Measurements from ENCODE around the gene TUBB1.

Gene TUBB1

DNA sequence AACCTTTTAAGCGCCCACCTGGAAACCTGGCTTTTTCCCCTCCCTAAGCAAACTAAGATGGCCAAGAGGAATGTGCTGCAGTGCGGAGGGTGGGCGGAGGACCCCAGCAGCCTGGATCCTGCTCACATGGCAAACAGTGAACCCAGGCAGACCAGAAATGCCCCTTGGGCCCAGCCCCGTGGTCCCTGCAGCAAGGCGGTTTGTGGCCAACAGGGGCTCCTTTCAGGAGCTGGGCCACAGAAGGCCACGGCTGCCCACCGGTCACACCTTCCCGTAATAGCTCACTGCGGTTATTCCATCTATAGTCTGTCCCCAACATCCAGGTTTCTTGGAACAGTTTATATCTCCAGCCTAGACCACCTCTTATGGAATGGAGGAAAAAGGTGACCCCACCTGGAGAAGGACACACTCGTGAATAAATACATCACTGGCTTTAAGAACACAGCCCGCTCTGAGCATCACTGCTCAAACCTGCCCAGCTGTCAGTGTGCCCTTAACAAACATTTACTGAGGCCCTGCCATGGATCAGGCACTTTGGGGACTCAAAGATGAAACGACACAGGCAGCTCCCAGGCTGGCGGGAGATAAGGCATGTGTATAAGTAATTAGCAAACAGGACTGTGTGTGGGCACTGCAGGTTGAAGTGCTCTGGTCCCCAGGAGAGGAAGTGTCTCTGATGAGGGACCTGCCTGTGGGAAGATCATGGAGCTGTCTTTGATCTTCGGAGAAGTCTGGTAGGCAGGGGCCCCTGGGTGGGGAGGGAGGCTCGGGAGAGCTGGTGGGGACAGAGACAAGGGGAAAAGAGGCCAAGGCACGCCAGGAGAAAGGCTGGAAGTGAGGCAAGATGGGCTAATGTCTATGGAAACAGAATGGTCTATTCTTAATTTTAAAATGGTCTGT, 3.2 kb upstream of the TUBB1 start:
- Mint-ChIP-seq H3K4me1 (peaks cover 43 to 64% of the 10 kb centered on the region in 2 donors), H3K36me3 (peaks cover 18 to 26% of the 10 kb centered on the region in 2 donors), H3K27ac (peak overlapping the region; percentile 67), H3K4me3 (peak overlapping the region; percentile 46 to 68), H3K27me3 (no peaks in the 10 kb centered on the region), H3K9me3 (no peaks in the 10 kb centered on the region)
- ATAC-seq (replicated peaks), result peak; percentile 34 to 44
- DNase-seq, result no peak

GRCh38 chr20:59016795-59017492, 2.3 kb upstream of the TUBB1 start:
- Mint-ChIP-seq H3K4me1 (peaks cover 40 to 57% of the 10 kb centered on the region in 2 donors), H3K27me3 (no peaks in the 10 kb centered on the region), H3K4me3 (peak overlapping the region in 1 of 2 donors; percentile 68), H3K36me3 (peaks cover 18 to 26% of the 10 kb centered on the region in 2 donors), H3K9me3 (no peaks in the 10 kb centered on the region), H3K27ac (peak overlapping the region; percentile 65)
- ATAC-seq (replicated peaks) (peak; percentile 66 to 69), DNase-seq (no peak)

DNA sequence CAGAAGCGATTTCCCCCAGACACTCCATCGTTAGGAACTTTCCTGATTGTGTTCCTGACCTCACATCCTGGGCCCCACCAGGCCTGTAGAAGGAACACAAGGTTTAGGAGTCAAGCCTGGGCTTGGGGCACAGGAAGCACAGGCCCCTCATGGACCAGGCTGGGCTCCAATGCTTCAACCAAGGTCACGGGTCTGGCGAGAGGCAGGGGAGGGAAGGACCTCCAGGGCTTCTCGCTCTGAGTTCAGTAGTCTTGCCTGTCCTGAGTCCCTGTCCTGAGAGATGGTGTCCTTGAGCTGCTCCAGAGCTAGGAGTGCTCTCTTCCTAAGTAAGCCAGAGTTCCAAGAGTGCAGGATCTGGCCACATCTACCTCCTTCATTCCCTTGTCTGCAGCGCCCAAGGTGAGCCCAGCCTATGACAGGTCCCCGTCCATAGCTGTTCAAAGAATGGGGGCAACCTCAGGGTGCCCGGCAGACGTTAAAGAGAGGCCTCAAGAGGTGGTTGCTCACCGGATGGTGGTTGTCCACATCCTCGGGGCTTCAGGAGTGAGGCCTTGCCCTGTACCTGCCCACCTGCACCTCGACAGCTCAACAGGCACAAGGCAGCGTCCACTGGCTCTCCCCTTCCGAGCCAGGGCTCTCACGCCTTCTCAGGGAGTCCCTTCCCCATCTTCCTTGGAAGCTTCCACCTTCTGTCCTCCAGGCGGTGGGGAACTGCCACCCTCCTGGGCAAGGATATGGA, 1.6 kb upstream of the TUBB1 start:
- H3K27me3 Mint-ChIP-seq, result no peaks in the 10 kb centered on the region
- peak overlapping the region; percentile 65 for H3K27ac Mint-ChIP-seq
- DNase-seq (no peak), ATAC-seq (replicated peaks) (peak; percentile 11 to 17)
- no peaks in the 10 kb centered on the region for H3K9me3 Mint-ChIP-seq
- no peak overlapping the region for H3K4me3 Mint-ChIP-seq
- peaks cover 41 to 53% of the 10 kb centered on the region in 2 donors for H3K4me1 Mint-ChIP-seq
- peaks cover 22 to 29% of the 10 kb centered on the region in 2 donors for H3K36me3 Mint-ChIP-seq

DNA sequence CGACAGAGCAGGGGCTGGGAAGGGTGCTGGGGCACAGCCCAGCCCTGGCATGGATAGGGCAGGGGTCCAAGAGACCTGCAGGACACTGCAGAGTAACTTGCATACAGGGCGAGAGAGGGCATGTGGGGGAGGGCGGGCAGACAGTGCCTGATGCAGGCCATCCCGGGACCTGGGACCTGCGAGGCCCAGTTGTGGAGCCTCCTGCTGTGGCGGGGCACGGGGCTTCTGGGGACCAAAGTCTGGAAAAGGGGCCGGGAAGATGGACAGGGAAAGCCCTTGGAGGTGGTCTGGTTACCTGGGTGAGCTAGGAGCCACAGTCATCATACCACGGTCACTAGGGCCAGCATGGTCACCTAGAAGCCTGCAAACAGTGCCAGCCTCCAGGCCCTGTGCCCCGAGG, 412 bp upstream of the TUBB1 start:
- Mint-ChIP-seq H3K27ac (no peak overlapping the region), H3K36me3 (peaks cover 25 to 31% of the 10 kb centered on the region in 2 donors), H3K27me3 (no peaks in the 10 kb centered on the region), H3K9me3 (no peaks in the 10 kb centered on the region), H3K4me3 (no peak overlapping the region), H3K4me1 (peaks cover 40 to 46% of the 10 kb centered on the region in 2 donors)
- DNase-seq (no peak), ATAC-seq (replicated peaks) (no peak)

- Mint-ChIP-seq H3K4me3 (no peak overlapping the region), H3K4me1 (peaks cover 31 to 48% of the 10 kb centered on the region in 2 donors), H3K36me3 (peaks cover 34 to 48% of the 10 kb centered on the region in 2 donors), H3K9me3 (no peaks in the 10 kb centered on the region), H3K27me3 (no peaks in the 10 kb centered on the region), H3K27ac (no peak overlapping the region)
- DNase-seq, result no peak
- ATAC-seq (replicated peaks), result no peak
Measured at GRCh38 chr20:59020938-59021551, 1.8 kb downstream of the TUBB1 start.

GRCh38 chr20:59022754-59023153, 3.5 kb downstream of the TUBB1 start:
- Mint-ChIP-seq H3K27ac (peak overlapping the region; percentile 26), H3K4me3 (no peak overlapping the region), H3K4me1 (peaks cover 22 to 45% of the 10 kb centered on the region in 2 donors), H3K27me3 (no peaks in the 10 kb centered on the region), H3K36me3 (peaks cover 41 to 62% of the 10 kb centered on the region in 2 donors), H3K9me3 (no peaks in the 10 kb centered on the region)
- no peak for ATAC-seq (replicated peaks)
- no peak for DNase-seq

- Mint-ChIP-seq H3K4me3 (no peak overlapping the region), H3K9me3 (no peaks in the 10 kb centered on the region), H3K36me3 (peaks cover 43 to 62% of the 10 kb centered on the region in 2 donors), H3K27ac (no peak overlapping the region), H3K27me3 (no peaks in the 10 kb centered on the region), H3K4me1 (peaks cover 21 to 43% of the 10 kb centered on the region in 2 donors)
- DNase-seq, result no peak
- ATAC-seq (replicated peaks), result no peak
Measured at GRCh38 chr20:59023616-59024015, 4.4 kb downstream of the TUBB1 start.

DNA sequence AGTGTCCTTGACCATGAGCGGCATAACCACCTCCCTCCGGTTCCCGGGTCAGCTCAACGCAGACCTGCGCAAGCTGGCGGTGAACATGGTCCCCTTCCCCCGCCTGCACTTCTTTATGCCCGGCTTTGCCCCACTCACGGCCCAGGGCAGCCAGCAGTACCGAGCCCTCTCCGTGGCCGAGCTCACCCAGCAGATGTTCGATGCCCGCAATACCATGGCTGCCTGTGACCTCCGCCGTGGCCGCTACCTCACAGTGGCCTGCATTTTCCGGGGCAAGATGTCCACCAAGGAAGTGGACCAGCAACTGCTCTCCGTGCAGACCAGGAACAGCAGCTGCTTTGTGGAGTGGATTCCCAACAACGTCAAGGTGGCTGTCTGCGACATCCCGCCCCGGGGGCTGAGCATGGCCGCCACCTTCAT, 4.9 kb downstream of the TUBB1 start:
- H3K27me3 Mint-ChIP-seq, result no peaks in the 10 kb centered on the region
- DNase-seq (no peak), ATAC-seq (replicated peaks) (no peak)
- no peak overlapping the region for H3K4me3 Mint-ChIP-seq
- peaks cover 41 to 63% of the 10 kb centered on the region in 2 donors for H3K36me3 Mint-ChIP-seq
- H3K4me1 Mint-ChIP-seq, result peaks cover 25 to 48% of the 10 kb centered on the region in 2 donors
- no peak overlapping the region for H3K27ac Mint-ChIP-seq
- H3K9me3 Mint-ChIP-seq, result no peaks in the 10 kb centered on the region

DNA sequence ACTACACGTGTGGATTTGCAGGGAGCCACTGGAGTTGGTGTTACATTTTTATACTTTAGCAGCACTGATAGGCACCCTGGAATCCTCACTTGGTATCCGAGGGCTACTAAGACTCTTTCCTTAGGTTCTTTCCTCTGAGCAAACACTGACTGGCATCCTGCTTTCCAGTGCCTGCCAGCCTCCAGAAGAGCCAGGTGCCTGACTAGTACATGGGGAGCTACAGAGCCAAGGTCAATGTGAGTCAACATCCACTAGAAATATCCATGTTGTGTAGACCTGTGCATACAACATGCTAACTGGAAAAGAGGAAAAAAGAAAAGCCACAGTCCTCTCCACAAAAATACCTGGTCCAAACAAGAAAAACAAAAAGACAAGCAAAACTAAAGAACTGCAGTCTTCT, 5.9 kb downstream of the TUBB1 start:
- peaks cover 24 to 55% of the 10 kb centered on the region in 2 donors for H3K4me1 Mint-ChIP-seq
- no peaks in the 10 kb centered on the region for H3K9me3 Mint-ChIP-seq
- H3K27me3 Mint-ChIP-seq, result no peaks in the 10 kb centered on the region
- no peak overlapping the region for H3K4me3 Mint-ChIP-seq
- peaks cover 40 to 67% of the 10 kb centered on the region in 2 donors for H3K36me3 Mint-ChIP-seq
- ATAC-seq (replicated peaks) (no peak), DNase-seq (no peak)
- H3K27ac Mint-ChIP-seq, result no peak overlapping the region

DNA sequence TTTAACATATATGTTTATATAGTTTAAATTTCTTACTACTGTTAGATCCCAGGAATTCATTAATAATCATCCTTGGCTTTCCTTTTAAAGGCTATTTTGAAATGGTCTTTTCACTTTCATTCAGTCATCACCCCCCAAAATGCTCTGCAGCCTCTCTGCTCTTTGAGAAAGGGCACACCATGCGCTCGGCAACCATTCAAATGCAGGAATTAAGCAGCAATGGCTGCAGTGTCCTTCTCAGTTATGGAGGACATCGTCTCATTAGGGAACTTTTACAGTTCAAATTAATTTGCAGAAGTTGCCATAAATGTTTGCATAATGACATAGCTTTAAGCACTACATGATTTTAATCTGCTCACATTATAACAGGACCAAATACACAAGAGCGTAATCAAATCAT, 6.3 kb downstream of the TUBB1 start:
- DNase-seq, result no peak
- H3K4me3 Mint-ChIP-seq, result no peak overlapping the region
- peaks cover 43 to 70% of the 10 kb centered on the region in 2 donors for H3K36me3 Mint-ChIP-seq
- H3K9me3 Mint-ChIP-seq, result no peaks in the 10 kb centered on the region
- H3K27me3 Mint-ChIP-seq, result no peaks in the 10 kb centered on the region
- H3K4me1 Mint-ChIP-seq, result peaks cover 27 to 59% of the 10 kb centered on the region in 2 donors
- peak overlapping the region; percentile 4 for H3K27ac Mint-ChIP-seq
- ATAC-seq (replicated peaks), result no peak

DNA sequence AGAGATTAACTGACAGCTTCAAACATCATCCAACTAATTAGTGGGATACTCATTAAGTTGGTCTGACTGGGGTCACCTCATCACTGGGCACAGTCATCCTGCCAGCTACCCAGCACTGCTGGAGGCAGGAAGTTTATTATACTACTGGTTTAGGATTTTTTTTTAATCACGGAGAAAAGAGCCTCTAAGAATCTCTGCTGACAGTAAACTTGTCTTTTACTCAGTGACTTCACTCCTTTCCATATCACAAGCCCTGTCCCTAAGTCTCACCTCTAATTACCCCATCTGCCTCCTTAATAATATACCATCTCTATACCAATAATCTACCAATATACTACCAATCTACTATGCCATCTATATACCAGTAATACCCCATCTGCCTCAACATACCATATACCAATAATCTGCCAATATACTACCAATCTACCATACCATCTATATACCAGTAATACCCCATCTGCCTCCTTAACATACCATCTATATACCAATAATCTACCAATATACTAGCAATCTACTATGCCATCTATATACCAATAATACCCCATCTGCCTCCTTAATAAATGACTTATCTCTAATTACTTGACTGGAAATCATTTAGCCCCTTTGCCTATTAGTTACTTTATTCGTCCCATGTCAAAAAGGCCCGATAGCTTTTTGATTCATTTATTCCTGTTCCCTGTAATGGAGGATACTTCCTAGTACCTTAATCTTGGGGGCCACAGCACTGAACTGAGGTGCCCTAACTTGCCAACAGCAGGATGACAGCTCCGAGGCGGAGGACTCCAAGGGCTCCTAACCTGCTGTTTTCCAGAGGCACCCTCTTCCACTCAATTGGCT, 7.9 kb downstream of the TUBB1 start:
- H3K4me3 Mint-ChIP-seq, result peak overlapping the region in 1 of 2 donors; percentile 28
- peaks cover 28 to 70% of the 10 kb centered on the region in 2 donors for H3K4me1 Mint-ChIP-seq
- H3K9me3 Mint-ChIP-seq, result no peaks in the 10 kb centered on the region
- peak overlapping the region; percentile 11 for H3K27ac Mint-ChIP-seq
- ATAC-seq (replicated peaks) (no peak), DNase-seq (no peak)
- no peaks in the 10 kb centered on the region for H3K27me3 Mint-ChIP-seq
- peaks cover 52 to 78% of the 10 kb centered on the region in 2 donors for H3K36me3 Mint-ChIP-seq

DNA sequence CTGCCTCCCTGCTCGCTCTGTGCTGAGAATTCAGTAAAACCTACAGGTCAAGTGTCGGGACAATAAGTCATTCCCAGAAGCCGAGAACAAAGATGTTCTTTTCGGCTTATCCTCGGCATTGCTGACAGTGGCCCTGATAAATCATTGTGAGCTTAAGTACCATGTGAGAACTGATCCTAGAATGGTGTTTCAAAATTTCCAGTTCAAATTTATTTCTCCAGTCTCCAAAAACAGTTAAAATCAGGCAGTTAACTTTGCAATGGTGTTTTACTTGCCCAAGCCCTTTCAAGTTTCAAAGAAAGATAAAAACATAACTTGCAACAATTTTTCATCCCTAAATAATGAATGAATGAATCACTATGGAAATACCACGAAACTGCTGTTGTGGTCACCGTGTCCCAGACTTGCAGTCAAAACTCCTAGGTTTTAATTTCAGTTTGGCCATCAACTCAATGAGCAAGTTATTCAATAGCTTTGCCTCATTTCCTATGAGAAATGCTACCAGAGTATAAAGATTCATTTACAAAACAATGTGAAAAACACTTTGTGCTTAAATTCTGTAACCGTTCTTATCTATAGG, 8.6 kb downstream of the TUBB1 start:
- no peak for ATAC-seq (replicated peaks)
- Mint-ChIP-seq H3K36me3 (peaks cover 50 to 71% of the 10 kb centered on the region in 2 donors), H3K27ac (no peak overlapping the region), H3K4me3 (no peak overlapping the region), H3K4me1 (peaks cover 27 to 70% of the 10 kb centered on the region in 2 donors), H3K9me3 (no peaks in the 10 kb centered on the region), H3K27me3 (no peaks in the 10 kb centered on the region)
- no peak for DNase-seq

DNA sequence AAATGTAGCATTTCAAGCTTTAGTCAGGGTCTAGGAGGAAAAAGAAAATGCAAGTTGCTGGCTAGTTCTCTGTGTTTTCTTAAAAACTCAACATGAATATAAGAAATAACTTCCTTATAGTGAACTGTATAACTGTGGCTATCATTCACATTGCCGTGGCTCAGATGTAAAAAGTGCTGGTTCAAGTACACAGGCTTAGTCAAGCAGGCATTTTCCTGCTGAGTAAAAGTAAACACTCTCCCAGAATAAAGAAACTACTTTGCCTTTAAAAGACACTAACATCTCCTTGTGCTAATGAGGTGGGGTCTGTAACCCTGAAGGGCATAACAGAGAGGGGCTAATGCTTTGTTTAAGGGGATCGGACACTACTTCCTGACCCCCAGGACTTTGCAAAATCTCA, 9.6 kb downstream of the TUBB1 start:
- Mint-ChIP-seq H3K27me3 (no peaks in the 10 kb centered on the region), H3K4me1 (peaks cover 24 to 72% of the 10 kb centered on the region in 2 donors), H3K9me3 (no peaks in the 10 kb centered on the region), H3K27ac (no peak overlapping the region), H3K4me3 (no peak overlapping the region), H3K36me3 (peaks cover 44 to 66% of the 10 kb centered on the region in 2 donors)
- ATAC-seq (replicated peaks) (no peak), DNase-seq (no peak)
